Measurements from ENCODE around the gene PAIP2. TPM values are rescaled to one million over a fixed set of nuclear protein-coding genes. Genes with fewer than 3 reads are reported as not detected.

PAIP2 gene
- total RNA-seq, 1 experiment from 2014 or later, result 73.6 TPM

DNA sequence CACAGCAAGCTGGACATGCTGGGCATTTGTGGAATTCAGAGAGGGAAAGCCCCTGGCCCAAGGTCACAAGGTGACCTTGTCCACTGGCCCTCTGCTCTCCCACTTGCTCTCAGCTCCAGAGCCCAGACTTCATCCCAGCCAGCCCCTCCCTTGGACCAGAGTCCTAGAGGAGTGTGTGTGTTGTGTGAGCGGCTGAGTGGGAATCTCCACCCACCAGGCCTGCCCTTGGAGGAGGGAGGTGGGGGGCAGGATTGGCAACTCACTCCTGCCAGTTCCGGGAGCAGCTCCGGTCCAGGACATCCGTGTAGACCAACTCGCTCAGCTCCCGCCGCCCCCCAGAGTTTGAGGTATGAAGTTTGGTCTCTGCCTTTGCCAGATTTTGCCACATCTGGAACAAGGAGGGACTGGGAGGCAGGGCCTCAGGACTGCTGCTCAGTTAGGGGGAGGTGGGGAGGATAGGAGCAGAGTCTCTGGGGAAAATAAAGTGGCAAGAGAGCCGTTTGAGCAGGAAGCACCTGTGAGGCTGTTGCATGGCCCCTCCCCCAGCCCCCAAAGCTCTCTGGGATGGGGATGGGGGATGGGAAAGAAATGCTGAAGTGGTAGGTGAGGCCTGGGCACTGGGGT, 46.7 kb downstream of the PAIP2 start:
- TF ChIP-seq, protein P1, sequence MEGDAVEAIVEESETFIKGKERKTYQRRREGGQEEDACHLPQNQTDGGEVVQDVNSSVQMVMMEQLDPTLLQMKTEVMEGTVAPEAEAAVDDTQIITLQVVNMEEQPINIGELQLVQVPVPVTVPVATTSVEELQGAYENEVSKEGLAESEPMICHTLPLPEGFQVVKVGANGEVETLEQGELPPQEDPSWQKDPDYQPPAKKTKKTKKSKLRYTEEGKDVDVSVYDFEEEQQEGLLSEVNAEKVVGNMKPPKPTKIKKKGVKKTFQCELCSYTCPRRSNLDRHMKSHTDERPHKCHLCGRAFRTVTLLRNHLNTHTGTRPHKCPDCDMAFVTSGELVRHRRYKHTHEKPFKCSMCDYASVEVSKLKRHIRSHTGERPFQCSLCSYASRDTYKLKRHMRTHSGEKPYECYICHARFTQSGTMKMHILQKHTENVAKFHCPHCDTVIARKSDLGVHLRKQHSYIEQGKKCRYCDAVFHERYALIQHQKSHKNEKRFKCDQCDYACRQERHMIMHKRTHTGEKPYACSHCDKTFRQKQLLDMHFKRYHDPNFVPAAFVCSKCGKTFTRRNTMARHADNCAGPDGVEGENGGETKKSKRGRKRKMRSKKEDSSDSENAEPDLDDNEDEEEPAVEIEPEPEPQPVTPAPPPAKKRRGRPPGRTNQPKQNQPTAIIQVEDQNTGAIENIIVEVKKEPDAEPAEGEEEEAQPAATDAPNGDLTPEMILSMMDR (IDR thresholded peaks at IDR 0.05; ENCODE audit: insufficient read depth in 1 of 2, low read depth in 1 of 2, low read length in 1 of 2, severe bottlenecking in 1 of 2, unreplicated experiment in 1 of 2), result no peak
- BruUV-seq (replicated peaks), result no TSS peak
- intact Hi-C loops (cut with micrococcal nuclease; ENCODE audit: unreplicated experiment), result no loop called here
- no peaks in the 10 kb centered on the region for H3K27me3 ChIP-seq (replicated peaks; ENCODE audit: control insufficient read depth, insufficient read depth, low read length)
- Mint-ChIP-seq H3K27ac (ENCODE audit: unreplicated experiment) (no peak overlapping the region), H3K4me3 (ENCODE audit: unreplicated experiment) (no peak overlapping the region), H3K4me1 (ENCODE audit: low read depth, unreplicated experiment) (peaks cover 30% of the 10 kb centered on the region), H3K36me3 (ENCODE audit: insufficient read depth, unreplicated experiment) (peaks cover 13% of the 10 kb centered on the region), H3K9me3 (ENCODE audit: unreplicated experiment) (no peaks in the 10 kb centered on the region), H3K27me3 (ENCODE audit: insufficient read depth, unreplicated experiment) (no peaks in the 10 kb centered on the region)
- no peak overlapping the region for H3K4me3 ChIP-seq (ENCODE audit: low read depth, low read length)
- H3K36me3 ChIP-seq (ENCODE audit: control insufficient read depth, insufficient read depth, low read length), result no peaks in the 10 kb centered on the region
- no peaks in the 10 kb centered on the region for H3K9me3 ChIP-seq
- DNase-seq, result no peak
- ChIA-PET POLR2A (no interaction called here), CTCF (interaction anchor here (0.7 kb wide), 1 partner anchor 46 kb away, joined by 4 read pairs; the partner anchor contains the start of gene PAIP2)
- peaks cover 43% of the 10 kb centered on the region for H3K4me1 ChIP-seq

DNA sequence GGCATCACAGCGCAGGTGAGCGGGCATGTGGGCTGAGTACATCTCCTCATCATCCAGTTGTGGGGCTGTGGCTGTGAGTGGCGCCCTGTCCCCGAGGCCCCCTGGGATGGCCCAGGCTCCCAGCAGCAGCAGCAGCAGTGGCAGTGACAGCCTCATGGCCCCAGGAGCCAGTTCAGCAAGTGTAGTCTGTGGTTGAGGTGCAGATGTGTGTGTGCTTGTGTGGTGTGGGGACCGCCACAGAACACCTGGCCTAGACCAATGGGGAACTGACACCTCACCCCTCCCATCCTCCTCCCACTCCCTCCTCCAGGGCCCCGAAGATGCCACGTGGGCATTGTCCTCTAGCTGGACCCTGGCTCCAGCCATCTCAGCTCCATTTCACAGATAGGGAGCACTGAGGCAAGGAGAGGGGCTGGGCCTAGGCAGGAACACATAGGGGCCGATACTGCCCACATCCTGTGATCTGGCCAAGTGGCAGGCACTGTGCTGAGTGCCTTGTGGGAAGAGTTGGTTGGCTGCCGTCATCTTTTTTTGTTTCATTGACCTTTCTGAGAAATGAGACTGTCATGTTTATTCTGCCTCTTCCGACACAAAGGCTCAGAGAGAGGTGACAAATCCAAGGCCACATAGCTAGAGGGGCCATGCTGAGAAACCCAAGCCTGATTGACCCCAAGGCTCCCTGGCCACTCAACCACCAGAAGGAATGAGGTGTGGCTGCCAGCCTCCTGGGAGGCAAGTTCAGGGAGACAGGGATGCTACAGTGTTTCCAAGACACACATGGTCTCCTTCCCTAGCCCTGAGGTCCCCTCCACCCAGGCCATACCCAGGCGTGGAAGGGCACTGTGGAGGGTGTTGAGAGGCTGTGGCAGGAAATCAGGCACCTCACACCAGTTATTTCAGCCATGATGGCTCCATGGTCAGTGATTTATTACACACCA, 48.3 kb downstream of the PAIP2 start, which contains the start of gene MZB1:
TSS of gene MZB1 (minus strand) at position 213 of the 938 bp plus-strand sequence. CDS start at position 156, 57 bp downstream.
- CTCF ChIA-PET, result interaction anchor here (1.4 kb wide), 1 partner anchor 48 kb away, joined by 6 read pairs; the partner anchor contains the start of gene PAIP2
- intact Hi-C loops (cut with micrococcal nuclease; ENCODE audit: unreplicated experiment), result no loop called here
- DNase-seq, result no peak
- Mint-ChIP-seq H3K27me3 (ENCODE audit: insufficient read depth, unreplicated experiment) (no peaks in the 10 kb centered on the region), H3K4me1 (ENCODE audit: low read depth, unreplicated experiment) (peaks cover 14% of the 10 kb centered on the region), H3K4me3 (ENCODE audit: unreplicated experiment) (no peak within 1 kb of the TSS), H3K36me3 (ENCODE audit: insufficient read depth, unreplicated experiment) (peaks cover 14% of the 10 kb centered on the region), H3K27ac (ENCODE audit: unreplicated experiment) (no peak within 1 kb of the TSS), H3K9me3 (ENCODE audit: unreplicated experiment) (no peaks in the 10 kb centered on the region)
- Histone ChIP-seq H3K4me1 (peaks cover 33% of the 10 kb centered on the region), H3K4me3 (ENCODE audit: low read depth, low read length) (no peak within 1 kb of the TSS), H3K27me3 (replicated peaks; ENCODE audit: control insufficient read depth, insufficient read depth, low read length) (no peaks in the 10 kb centered on the region), H3K36me3 (ENCODE audit: control insufficient read depth, insufficient read depth, low read length) (no peaks in the 10 kb centered on the region), H3K9me3 (no peaks in the 10 kb centered on the region)
- no TSS peak for BruUV-seq (replicated peaks)
- TF ChIP-seq, protein P1 (IDR thresholded peaks at IDR 0.05; ENCODE audit: insufficient read depth in 1 of 2, low read depth in 1 of 2, low read length in 1 of 2, severe bottlenecking in 1 of 2, unreplicated experiment in 1 of 2), result no peak
- POLR2A ChIA-PET, result no interaction called here
